CD4-positive, alpha-beta T cell (primary cell): ENCODE measurements around the gene KRTAP21-1. TPM values are rescaled to one million over a fixed set of nuclear protein-coding genes. Genes with fewer than 3 reads are reported as not detected.

Experiments
- ATAC-seq: fragments of 200-7000 bp; cut with Tn5 transposase; one replicate; pipeline ENCODE4 v1.10.0; 2022; ENCODE audit warnings: mild to moderate bottlenecking; ENCODE audit not compliant: poor library complexity
- CTCF ChIA-PET: fragments of 350-600 bp; sonication (Branson Sonifier 250); formaldehyde crosslinking; loops from one replicate; lab custom pipeline; 2021; ENCODE audit warnings: antibody characterized with exemption, inconsistent platforms; lab: Charles Lee
- POLR2A ChIA-PET: fragments of 350-600 bp; sonication (Branson Sonifier 250); formaldehyde crosslinking; loops from one replicate; lab custom pipeline; 2021; ENCODE audit warnings: antibody characterized with exemption, inconsistent platforms; lab: Charles Lee
- DNase-seq, 14 experiments: peaks; one replicate each; pipeline ENCODE4 v3.0.0-alpha.2; 2013 to 2020; ENCODE audit warnings: mixed read lengths in 2 of 14
- H3K27ac ChIP-seq, 2 donors: one replicate each; pipeline versions ENCODE4 v1.5.1 to v1.7.0; 2013; ENCODE audit warnings: low read length in 2 of 2, low read depth in 1 of 2, mild to moderate bottlenecking in 1 of 2
- H3K27me3 ChIP-seq, 2 experiments: 1 replicate in 1 of 2; 2 replicates in 1 of 2; pipeline versions ENCODE4 v1.6.1 to v1.7.0; 2013; ENCODE audit warnings: low read length in 2 of 2, control low read depth in 1 of 2, mild to moderate bottlenecking in 1 of 2, moderate library complexity in 1 of 2; ENCODE audit not compliant: insufficient read depth in 2 of 2, control insufficient read depth in 1 of 2
- H3K36me3 ChIP-seq: one replicate; pipeline ENCODE4 v1.6.1; 2013; ENCODE audit warnings: low read length, control low read depth; ENCODE audit not compliant: insufficient read depth
- H3K4me1 ChIP-seq: one replicate; pipeline ENCODE4 v1.6.1; 2013; ENCODE audit warnings: low read length, control low read depth; ENCODE audit not compliant: insufficient read depth
- H3K4me3 ChIP-seq: one replicate; pipeline ENCODE4 v1.5.1; 2013; ENCODE audit warnings: mild to moderate bottlenecking, low read length, moderate library complexity
- H3K9me3 ChIP-seq, 2 experiments: 1 replicate in 1 of 2; 2 replicates in 1 of 2; pipeline versions ENCODE4 v1.6.1 to v1.7.0; 2013; ENCODE audit warnings: low read length in 2 of 2, mild to moderate bottlenecking in 2 of 2, control low read depth in 1 of 2, moderate library complexity in 1 of 2; ENCODE audit not compliant: control insufficient read depth in 1 of 2, insufficient read depth in 1 of 2
- H3K27ac Mint-ChIP-seq: one replicate; pipeline ENCODE4 v1.8.0; 2020; ENCODE audit warnings: mixed read lengths
- H3K27me3 Mint-ChIP-seq: one replicate; pipeline ENCODE4 v1.8.0; 2021; ENCODE audit warnings: mixed read lengths
- H3K36me3 Mint-ChIP-seq: one replicate; pipeline ENCODE4 v1.8.0; 2021; ENCODE audit warnings: low read depth, mixed read lengths
- H3K4me1 Mint-ChIP-seq: one replicate; pipeline ENCODE4 v1.8.0; 2021; ENCODE audit warnings: low read depth, mixed read lengths
- H3K4me3 Mint-ChIP-seq: one replicate; pipeline ENCODE4 v1.8.0; 2020; ENCODE audit warnings: mild to moderate bottlenecking, mixed read lengths
- H3K9me3 Mint-ChIP-seq: one replicate; pipeline ENCODE4 v1.8.0; 2020; ENCODE audit warnings: mixed read lengths
- CTCF ChIP-seq: fragments of 200-600 bp; IDR thresholded peaks from one replicate; pipeline ENCODE4 v1.8.0; 2022; ENCODE audit warnings: antibody characterized with exemption, mild to moderate bottlenecking
- intact Hi-C, 2 experiments: fragments of 100-400 bp; cut with DNase I in 1 of 2; cut with micrococcal nuclease in 1 of 2; formaldehyde crosslinking; loops; one replicate each; pipeline versions ENCODE4 v1.15.1 to v1.9.0; 2023 to 2025; cut with DNase I, micrococcal nuclease
- total RNA-seq, 174 experiments: library from RNA in 2 of 174; stranded (reverse) in 2 of 174; gene quantifications; one replicate each; pipeline ENCODE4 v1.2.3 and lab custom pipeline; 2021 to 2026

KRTAP21-1 gene
- total RNA-seq, 2 experiments from 2014 or later: not detected

- Mint-ChIP-seq H3K4me1 (no peaks in the 10 kb centered on the region), H3K27me3 (no peaks in the 10 kb centered on the region), H3K9me3 (no peaks in the 10 kb centered on the region), H3K27ac (no peak overlapping the region), H3K36me3 (no peaks in the 10 kb centered on the region), H3K4me3 (no peak overlapping the region)
- no peak overlapping the region for H3K4me3 ChIP-seq
- CTCF ChIA-PET: no interaction called here
- no peak for TF ChIP-seq CTCF
- POLR2A ChIA-PET: no interaction called here
- ATAC-seq (no peak), DNase-seq (no peak)
- intact Hi-C loops: no loop called here
- no peaks in the 10 kb centered on the region for H3K36me3 ChIP-seq
- no peaks in the 10 kb centered on the region for H3K4me1 ChIP-seq
- H3K9me3 ChIP-seq: peaks cover 0 to 4% of the 10 kb centered on the region in 2 experiments
- no peak overlapping the region for H3K27ac ChIP-seq
- no peaks in the 10 kb centered on the region for H3K27me3 ChIP-seq
Observed at GRCh38 chr21:30707409-30707808, 47.8 kb downstream of the KRTAP21-1 start.

Other genes starting within 250 kb of the KRTAP21-1 start
- not detected for gene KRTAP19-6, start 213.6 kb downstream of the KRTAP21-1 start, total RNA-seq
- gene KRTAP19-7, start 194.1 kb downstream of the KRTAP21-1 start, total RNA-seq: not detected
- gene KRTAP22-2, start 165.0 kb downstream of the KRTAP21-1 start, total RNA-seq: not detected
- gene KRTAP6-3, start 163.0 kb downstream of the KRTAP21-1 start, total RNA-seq: not detected
- gene KRTAP6-2, start 156.5 kb downstream of the KRTAP21-1 start, total RNA-seq: not detected
- not detected for gene KRTAP22-1, start 154.3 kb downstream of the KRTAP21-1 start, total RNA-seq
- not detected for gene KRTAP6-1, start 141.5 kb downstream of the KRTAP21-1 start, total RNA-seq
- not detected for gene KRTAP20-1, start 139.0 kb downstream of the KRTAP21-1 start, total RNA-seq
- not detected for gene KRTAP20-4, start 134.8 kb downstream of the KRTAP21-1 start, total RNA-seq
- gene KRTAP20-2, start 120.2 kb downstream of the KRTAP21-1 start, total RNA-seq: not detected
- not detected for gene KRTAP20-3, start 112.6 kb downstream of the KRTAP21-1 start, total RNA-seq
- gene KRTAP21-3, start 36.7 kb downstream of the KRTAP21-1 start, total RNA-seq: not detected
- gene KRTAP21-2, start 8.2 kb downstream of the KRTAP21-1 start, total RNA-seq: not detected
- not detected for gene KRTAP8-1, start 57.8 kb upstream of the KRTAP21-1 start, total RNA-seq
- not detected for gene KRTAP7-1, start 74.3 kb upstream of the KRTAP21-1 start, total RNA-seq
- not detected for gene KRTAP11-1, start 126.2 kb upstream of the KRTAP21-1 start, total RNA-seq